Upper lobe of left lung (tissue), 6 donors: ENCODE measurements around the gene PAX5. TPM values are rescaled to one million over a fixed set of nuclear protein-coding genes. Genes with fewer than 3 reads are reported as not detected.

Experiments
- ATAC-seq, 2 donors: fragments of 200-7000 bp; cut with Tn5 transposase; one replicate each; pipeline ENCODE4 v1.9.1; 2022; ENCODE audit warnings: mild to moderate bottlenecking in 2 of 2, moderate library complexity in 2 of 2; ENCODE audit not compliant: low FRiP score in 2 of 2
- DNase-seq, 2 donors: peaks; one replicate each; pipeline ENCODE4 v3.0.0-alpha.2; 2019 to 2020
- H3K27ac ChIP-seq, 4 donors: fragments of 200-600 bp; sonication (generic); one replicate each; pipeline ENCODE4 v1.5.1; 2016 to 2019
- H3K27me3 ChIP-seq, 4 donors: fragments of 200-600 bp; sonication (generic); one replicate each; pipeline ENCODE4 v1.5.1; 2017 to 2019
- H3K36me3 ChIP-seq, 4 donors: fragments of 200-600 bp; sonication (generic); one replicate each; pipeline ENCODE4 v1.5.1; 2016 to 2019
- H3K4me1 ChIP-seq, 4 donors: fragments of 200-600 bp; sonication (generic); one replicate each; pipeline ENCODE4 v1.5.1; 2018 to 2019
- H3K4me3 ChIP-seq, 4 donors: fragments of 200-600 bp; sonication (generic); one replicate each; pipeline ENCODE4 v1.5.1; 2017 to 2019; ENCODE audit warnings: mild to moderate bottlenecking in 2 of 4, moderate library complexity in 1 of 4
- H3K9me3 ChIP-seq, 4 donors: fragments of 200-600 bp; sonication (generic); one replicate each; pipeline ENCODE4 v1.5.1; 2018 to 2019
- EP300 ChIP-seq, 4 donors: sonication (generic); formaldehyde crosslinking; IDR thresholded peaks; one replicate each; pipeline ENCODE4 v1.5.1; 2017; ENCODE audit warnings: antibody characterized with exemption in 4 of 4, control low read depth in 2 of 4
- POLR2A ChIP-seq, 4 donors: fragments of 450-650 bp; IDR thresholded peaks; one replicate each; pipeline ENCODE4 v1.5.1; 2016 to 2017; ENCODE audit warnings: antibody characterized with exemption in 4 of 4, mild to moderate bottlenecking in 2 of 4
- POLR2AphosphoS5 ChIP-seq, 2 donors: sonication (generic); formaldehyde crosslinking; IDR thresholded peaks; one replicate each; pipeline ENCODE4 v1.5.1; 2017; ENCODE audit warnings: antibody characterized with exemption in 2 of 2
- WGBS, 2 donors: methylation state at CpG; one replicate each; pipeline ENCODE4 v1.1.5; 2017 to 2018; 5-methylcytosine and 5-hydroxymethylcytosine counted together
- total RNA-seq, 6 donors: library from RNA; depleted of rRNA in 4 of 6; stranded (reverse); fragments of >200 nt in 4 of 6; gene quantifications; one replicate each; pipeline versions ENCODE4 v1.1.0 to v1.2.1, GENCODE V29; 2016 to 2021
- TF ChIP-seq, protein P1 (sequence below), 6 experiments: fragments of 450-650 bp in 4 of 6; fragments of 200-600 bp in 2 of 6; sonication (generic) in 2 of 6; IDR thresholded peaks; one replicate each; pipeline ENCODE4 v1.5.1; 2016 to 2019; ENCODE audit warnings: antibody characterized with exemption in 6 of 6
- donor health status: DM: no; HTN: no; CAD: no; lungs with moderate emphysema.
- donor health status: DM: no; HTN: yes; CAD: no; lungs with severe emphysema.

Gene PAX5
- total RNA-seq, 6 donors from 2014 or later: under 0.01 to 0.64 (median 0.43) TPM; not detected in 1

DNA sequence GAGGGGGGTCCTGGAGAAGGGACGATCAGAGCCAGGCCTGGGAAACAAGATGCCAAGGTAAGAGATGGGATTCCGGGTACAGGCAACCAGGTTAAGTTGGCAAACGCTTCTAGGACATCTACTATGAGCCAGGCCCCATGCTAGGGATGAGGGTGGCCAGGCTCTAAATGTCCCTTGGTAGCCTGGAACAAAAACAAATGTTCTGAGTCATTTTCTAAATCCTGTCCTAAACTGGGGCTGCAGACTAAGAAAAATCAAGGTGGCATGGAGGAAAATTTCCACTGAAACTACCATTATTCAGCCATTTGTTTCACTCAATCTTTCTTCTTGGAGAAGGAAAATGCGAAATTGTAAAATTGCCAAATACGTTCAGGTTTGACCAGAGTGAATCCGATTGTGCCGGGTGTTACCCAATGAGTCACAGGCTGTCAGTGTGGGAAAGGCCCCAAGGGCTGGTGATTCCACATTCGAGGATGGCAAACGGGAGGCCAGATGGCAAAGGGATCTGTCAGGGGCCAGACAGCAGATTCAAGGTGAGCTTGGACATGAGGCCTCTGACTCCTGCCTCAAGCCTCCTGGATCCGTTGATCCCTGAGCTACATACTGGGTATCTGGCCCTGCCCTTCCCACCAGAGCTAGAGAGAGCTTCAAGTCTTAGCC lies 57.6 kb downstream of the PAX5 start:
- H3K9me3 ChIP-seq: no peaks in the 10 kb centered on the region
- H3K4me1 ChIP-seq: no peaks in the 10 kb centered on the region
- H3K4me3 ChIP-seq: no peak overlapping the region
- DNase-seq: no peak
- H3K27me3 ChIP-seq: no peaks in the 10 kb centered on the region
- H3K36me3 ChIP-seq: no peaks in the 10 kb centered on the region
- no peak for ATAC-seq
- TF ChIP-seq, protein P1, sequence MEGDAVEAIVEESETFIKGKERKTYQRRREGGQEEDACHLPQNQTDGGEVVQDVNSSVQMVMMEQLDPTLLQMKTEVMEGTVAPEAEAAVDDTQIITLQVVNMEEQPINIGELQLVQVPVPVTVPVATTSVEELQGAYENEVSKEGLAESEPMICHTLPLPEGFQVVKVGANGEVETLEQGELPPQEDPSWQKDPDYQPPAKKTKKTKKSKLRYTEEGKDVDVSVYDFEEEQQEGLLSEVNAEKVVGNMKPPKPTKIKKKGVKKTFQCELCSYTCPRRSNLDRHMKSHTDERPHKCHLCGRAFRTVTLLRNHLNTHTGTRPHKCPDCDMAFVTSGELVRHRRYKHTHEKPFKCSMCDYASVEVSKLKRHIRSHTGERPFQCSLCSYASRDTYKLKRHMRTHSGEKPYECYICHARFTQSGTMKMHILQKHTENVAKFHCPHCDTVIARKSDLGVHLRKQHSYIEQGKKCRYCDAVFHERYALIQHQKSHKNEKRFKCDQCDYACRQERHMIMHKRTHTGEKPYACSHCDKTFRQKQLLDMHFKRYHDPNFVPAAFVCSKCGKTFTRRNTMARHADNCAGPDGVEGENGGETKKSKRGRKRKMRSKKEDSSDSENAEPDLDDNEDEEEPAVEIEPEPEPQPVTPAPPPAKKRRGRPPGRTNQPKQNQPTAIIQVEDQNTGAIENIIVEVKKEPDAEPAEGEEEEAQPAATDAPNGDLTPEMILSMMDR (IDR thresholded peaks at IDR 0.05): no peak
- TF ChIP-seq POLR2A (IDR thresholded peaks at IDR 0.05): no peak
- no peak for TF ChIP-seq POLR2AphosphoS5 (IDR thresholded peaks at IDR 0.05)
- TF ChIP-seq EP300 (IDR thresholded peaks at IDR 0.05): no peak
- H3K27ac ChIP-seq: no peak overlapping the region
- 78 to 80% methylated on average over 9 to 10 of the region's 10 CpGs for WGBS, 2 donors

- Histone ChIP-seq H3K36me3 (no peaks in the 10 kb centered on the region), H3K4me3 (no peak overlapping the region), H3K4me1 (no peaks in the 10 kb centered on the region), H3K9me3 (no peaks in the 10 kb centered on the region), H3K27me3 (no peaks in the 10 kb centered on the region), H3K27ac (no peak overlapping the region)
- DNase-seq (no peak), ATAC-seq (no peak)
- WGBS, 2 donors: 57 to 70% methylated on average over 7 of the region's 7 CpGs
- no peak for TF ChIP-seq EP300 (IDR thresholded peaks at IDR 0.05)
- TF ChIP-seq, protein P1 (IDR thresholded peaks at IDR 0.05): no peak
- TF ChIP-seq POLR2AphosphoS5 (IDR thresholded peaks at IDR 0.05): no peak
- no peak for TF ChIP-seq POLR2A (IDR thresholded peaks at IDR 0.05)
Measured at GRCh38 chr9:36974731-36975130, 59.3 kb downstream of the PAX5 start.

DNA sequence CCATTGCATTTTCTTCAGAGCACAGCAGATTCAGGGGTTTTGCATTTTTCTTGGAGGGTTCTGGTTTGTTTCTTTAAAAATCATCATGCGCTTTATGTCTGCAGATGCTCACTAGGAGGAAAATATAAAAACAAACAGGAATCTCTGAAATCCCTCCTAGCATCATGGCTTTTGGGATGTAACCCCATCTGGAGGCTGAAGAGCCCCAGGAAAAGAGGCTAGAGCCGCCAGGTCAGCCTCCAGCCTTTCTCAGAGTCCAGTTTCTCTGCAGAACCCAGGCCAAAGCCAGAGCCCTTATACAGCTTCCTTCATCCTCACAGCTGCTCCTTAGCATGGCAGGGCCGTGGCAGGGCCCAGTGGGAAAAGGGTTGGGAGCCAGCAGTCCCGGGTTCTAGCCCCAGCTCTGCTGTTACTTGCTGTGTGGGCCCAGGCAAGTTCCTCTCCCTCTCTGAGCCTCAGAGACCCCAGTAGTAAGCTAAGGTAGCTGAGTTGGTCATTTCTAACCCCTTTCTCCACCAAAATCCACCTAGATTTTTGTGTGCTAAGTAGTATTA lies 62.1 kb downstream of the PAX5 start:
- no peaks in the 10 kb centered on the region for H3K4me1 ChIP-seq
- TF ChIP-seq EP300 (IDR thresholded peaks at IDR 0.05): no peak
- TF ChIP-seq, protein P1 (IDR thresholded peaks at IDR 0.05): no peak
- TF ChIP-seq POLR2A (IDR thresholded peaks at IDR 0.05): no peak
- TF ChIP-seq POLR2AphosphoS5 (IDR thresholded peaks at IDR 0.05): no peak
- DNase-seq: no peak
- WGBS, 2 donors: 59 to 72% methylated on average over 4 of the region's 4 CpGs
- H3K4me3 ChIP-seq: no peak overlapping the region
- no peak for ATAC-seq
- no peaks in the 10 kb centered on the region for H3K36me3 ChIP-seq
- no peak overlapping the region for H3K27ac ChIP-seq
- no peaks in the 10 kb centered on the region for H3K9me3 ChIP-seq
- no peaks in the 10 kb centered on the region for H3K27me3 ChIP-seq

- TF ChIP-seq POLR2AphosphoS5 (IDR thresholded peaks at IDR 0.05): no peak
- no peak for TF ChIP-seq POLR2A (IDR thresholded peaks at IDR 0.05)
- TF ChIP-seq, protein P1 (IDR thresholded peaks at IDR 0.05): no peak
- TF ChIP-seq EP300 (IDR thresholded peaks at IDR 0.05): no peak
- ATAC-seq: no peak
- Histone ChIP-seq H3K9me3 (no peaks in the 10 kb centered on the region), H3K36me3 (no peaks in the 10 kb centered on the region), H3K4me3 (no peak overlapping the region), H3K27ac (no peak overlapping the region), H3K4me1 (no peaks in the 10 kb centered on the region), H3K27me3 (no peaks in the 10 kb centered on the region)
- no peak for DNase-seq
- WGBS, 2 donors: 69 to 70% methylated on average over 9 of the region's 9 CpGs
Measured at GRCh38 chr9:36970007-36970888, 63.8 kb downstream of the PAX5 start.
